HEK293 (cell line): ENCODE data around the gene IMP3.
"Not testable (repeated sequence)": the region's sequence is repeated elsewhere in the genome, so short reads cannot be mapped to it uniquely, and the experiment has no call there.

Source experiments
- CTCF ChIA-PET: fragments of 350-600 bp; formaldehyde crosslinking; extraction: SDS; loops from one replicate; lab custom pipeline; 2021; ENCODE audit warnings: antibody characterized with exemption; lab: Yijun Ruan, JAX
- POLR2A ChIA-PET: fragments of 300-600 bp; formaldehyde crosslinking; extraction: SDS; loops from one replicate; lab custom pipeline; 2020; ENCODE audit warnings: antibody characterized with exemption, inconsistent platforms; lab: Yijun Ruan, JAX
- H3K27ac ChIP-seq: fragments of 200-500 bp; sonication (Bioruptor generic); 2 replicates; pipeline ENCODE4 v1.5.1; 2014; ENCODE audit warnings: low read depth, low read length, control low read depth, inconsistent platforms; ENCODE audit errors: extremely low read depth
- H3K36me3 ChIP-seq, 2 experiments: fragments of 200-500 bp in 1 of 2; sonication (Bioruptor generic) in 1 of 2; 1 replicate in 1 of 2; 2 replicates in 1 of 2; pipeline ENCODE4 v1.5.1; 2014 to 2017; ENCODE audit warnings: inconsistent platforms in 2 of 2, low read length in 2 of 2; ENCODE audit not compliant: control insufficient read depth in 2 of 2, insufficient read depth in 1 of 2
- H3K4me1 ChIP-seq: fragments of 200-500 bp; sonication (Bioruptor generic); 2 replicates; pipeline ENCODE4 v1.5.1; 2014; ENCODE audit warnings: mild to moderate bottlenecking, low read length, inconsistent platforms; ENCODE audit not compliant: control insufficient read depth, insufficient read depth
- H3K4me3 ChIP-seq: 2 replicates; pipeline ENCODE4 v1.5.1; 2011; ENCODE audit warnings: low read depth, mild to moderate bottlenecking, control low read depth, low read length, moderate library complexity
- H3K9me3 ChIP-seq: fragments of 200-500 bp; sonication (Bioruptor generic); 2 replicates; pipeline ENCODE4 v1.5.1; 2014; ENCODE audit warnings: low read depth, low read length, inconsistent platforms; ENCODE audit not compliant: control insufficient read depth, insufficient read depth
- BCL11A ChIP-seq: fragments of 450-650 bp; formaldehyde crosslinking; IDR thresholded peaks from 2 replicates; pipeline ENCODE4 v1.5.1; 2016; ENCODE audit warnings: low read depth, missing biosample characterization, missing genetic modification characterization
- BCL6B ChIP-seq: fragments of 450-650 bp; formaldehyde crosslinking; IDR thresholded peaks from 2 replicates; pipeline ENCODE4 v1.5.1; 2017; ENCODE audit warnings: missing biosample characterization, missing genetic modification characterization
- EGR2 ChIP-seq: fragments of 450-650 bp; formaldehyde crosslinking; IDR thresholded peaks from 2 replicates; pipeline ENCODE4 v1.5.1; 2016; ENCODE audit warnings: low read depth, missing biosample characterization, missing genetic modification characterization
- HOXD13 ChIP-seq: sonication (generic); formaldehyde crosslinking; IDR thresholded peaks from 2 replicates; pipeline ENCODE4 v1.8.0; 2022; ENCODE audit warnings: missing genetic modification reagents, borderline replicate concordance
- PRDM4 ChIP-seq: fragments of 450-650 bp; formaldehyde crosslinking; IDR thresholded peaks from 2 replicates; pipeline ENCODE4 v1.5.1; 2017; ENCODE audit warnings: missing biosample characterization, missing genetic modification characterization
- ZBTB17 ChIP-seq: fragments of 450-650 bp; formaldehyde crosslinking; IDR thresholded peaks from 2 replicates; pipeline ENCODE4 v1.5.1; 2016; ENCODE audit warnings: missing biosample characterization, missing genetic modification characterization
- ZBTB6 ChIP-seq: fragments of 450-650 bp; formaldehyde crosslinking; IDR thresholded peaks from 2 replicates; pipeline ENCODE4 v1.5.1; 2017; ENCODE audit warnings: missing biosample characterization, missing genetic modification characterization
- ZFP69B ChIP-seq: fragments of 450-650 bp; formaldehyde crosslinking; IDR thresholded peaks from 2 replicates; pipeline ENCODE4 v1.5.1; 2016; ENCODE audit warnings: missing biosample characterization, missing genetic modification characterization
- ZIC2 ChIP-seq: fragments of 450-650 bp; formaldehyde crosslinking; IDR thresholded peaks from 2 replicates; pipeline ENCODE4 v1.5.1; 2016; ENCODE audit warnings: missing biosample characterization, missing genetic modification characterization
- ZNF133 ChIP-seq: fragments of 450-650 bp; formaldehyde crosslinking; IDR thresholded peaks from 2 replicates; pipeline ENCODE4 v1.5.1; 2016; ENCODE audit warnings: missing biosample characterization, missing genetic modification characterization
- ZNF157 ChIP-seq: fragments of 450-650 bp; formaldehyde crosslinking; IDR thresholded peaks from 2 replicates; pipeline ENCODE4 v1.5.1; 2016; ENCODE audit warnings: missing biosample characterization, missing genetic modification characterization
- ZNF2 ChIP-seq: fragments of 450-650 bp; formaldehyde crosslinking; IDR thresholded peaks from 2 replicates; pipeline ENCODE4 v1.5.1; 2016; ENCODE audit warnings: missing biosample characterization, missing genetic modification characterization
- ZNF214 ChIP-seq: fragments of 450-650 bp; formaldehyde crosslinking; IDR thresholded peaks from 2 replicates; pipeline ENCODE4 v1.5.1; 2017; ENCODE audit warnings: missing biosample characterization, mild to moderate bottlenecking, missing genetic modification characterization, borderline replicate concordance
- ZNF223 ChIP-seq: fragments of 450-650 bp; formaldehyde crosslinking; IDR thresholded peaks from 2 replicates; pipeline ENCODE4 v1.5.1; 2016; ENCODE audit warnings: missing biosample characterization, missing genetic modification characterization
- ZNF24 ChIP-seq: fragments of 450-650 bp; formaldehyde crosslinking; IDR thresholded peaks from 2 replicates; pipeline ENCODE4 v1.5.1; 2016; ENCODE audit warnings: missing biosample characterization, missing genetic modification characterization
- ZNF391 ChIP-seq: fragments of 450-650 bp; formaldehyde crosslinking; IDR thresholded peaks from 2 replicates; pipeline ENCODE4 v1.5.1; 2016; ENCODE audit warnings: low read depth, missing biosample characterization, missing genetic modification characterization, borderline replicate concordance
- ZNF423 ChIP-seq: fragments of 450-650 bp; formaldehyde crosslinking; IDR thresholded peaks from 2 replicates; pipeline ENCODE4 v1.5.1; 2016; ENCODE audit warnings: missing biosample characterization, missing genetic modification characterization
- ZNF544 ChIP-seq: fragments of 450-650 bp; formaldehyde crosslinking; IDR thresholded peaks from 2 replicates; pipeline ENCODE4 v1.5.0; 2017; ENCODE audit warnings: missing biosample characterization, missing genetic modification characterization
- ZNF549 ChIP-seq: fragments of 450-650 bp; IDR thresholded peaks from 2 replicates; pipeline ENCODE4 v1.5.1; 2018; ENCODE audit warnings: missing biosample characterization, missing genetic modification characterization, mild to moderate bottlenecking, inconsistent platforms, moderate library complexity
- ZNF600 ChIP-seq: fragments of 450-650 bp; formaldehyde crosslinking; IDR thresholded peaks from 2 replicates; pipeline ENCODE4 v1.5.1; 2016; ENCODE audit warnings: missing biosample characterization, missing genetic modification characterization
- ZNF629 ChIP-seq: fragments of 450-650 bp; formaldehyde crosslinking; IDR thresholded peaks from 2 replicates; pipeline ENCODE4 v1.5.1; 2017; ENCODE audit warnings: missing biosample characterization, missing genetic modification characterization
- ZNF768 ChIP-seq: fragments of 450-650 bp; formaldehyde crosslinking; IDR thresholded peaks from 2 replicates; pipeline ENCODE4 v1.5.1; 2018; ENCODE audit warnings: missing biosample characterization, mild to moderate bottlenecking, missing genetic modification characterization

Gene IMP3

GRCh38 chr15:75639709-75640482 is at the start of gene IMP3 (continued):
- TF ChIP-seq BCL6B (tag by site-specific recombination): no peak
- TF ChIP-seq ZNF391 (tag by site-specific recombination): 0 out of 2 replicates have a peak, but pooled peaks have one; percentile 66
- TF ChIP-seq ZNF214 (tag by site-specific recombination): no peak
- TF ChIP-seq ZNF133 (tag by site-specific recombination): no peak
- TF ChIP-seq EGR2 (tag by site-specific recombination): peak; percentile 88
- no peak for TF ChIP-seq PRDM4 (tag by site-specific recombination)
- TF ChIP-seq ZNF2 (tag by site-specific recombination): peak; percentile 83
- 0 out of 2 replicates have a peak, but pooled peaks have one; percentile 46 for TF ChIP-seq ZNF24 (tag by site-specific recombination)
- no peak for TF ChIP-seq ZNF223 (tag by site-specific recombination)
- no peak for TF ChIP-seq ZNF544 (tag by site-specific recombination)
- peak; percentile 100 for TF ChIP-seq ZNF600
- peak; percentile 35; the same call in 1 of the 2 replicates for TF ChIP-seq ZFP69B
- TF ChIP-seq ZNF423 (tag by site-specific recombination): no peak
- no peak for TF ChIP-seq ZNF768 (tag by site-specific recombination)
- TF ChIP-seq ZIC2: peak; percentile 34; the same call in 1 of the 2 replicates
- TF ChIP-seq, all 188 proteins: peak for 70

- H3K4me3 ChIP-seq, H3K36me3 ChIP-seq, H3K9me3 ChIP-seq, H3K4me1 ChIP-seq, POLR2A ChIA-PET, H3K27ac ChIP-seq: not testable (repeated sequence)
- CTCF ChIA-PET: interaction anchor here (0.7 to 4.5 kb wide), 2 partner anchors 104 to 112 kb away, joined by 3 to 20 read pairs; no protein-coding TSS in a partner anchor
Observed at GRCh38 chr15:75689429-75689828, 49.4 kb upstream of the IMP3 start.

GRCh38 chr15:75688831-75689230 is 48.8 kb upstream of the IMP3 start:
- ChIA-PET CTCF (interaction anchor here (1.8 to 4.5 kb wide), 2 partner anchors 33 to 112 kb away, joined by 3 to 20 read pairs; no protein-coding TSS in a partner anchor), POLR2A (no interaction called here)
- TF ChIP-seq HOXD13 (no peak), BCL11A (tag by site-specific recombination) (no peak), EGR2 (tag by site-specific recombination) (no peak), ZNF157 (tag by site-specific recombination) (no peak), ZNF629 (tag by site-specific recombination) (no peak), ZNF549 (tag by site-specific recombination) (no peak), ZBTB17 (tag by site-specific recombination) (no peak), ZBTB6 (tag by site-specific recombination) (no peak)
- Histone ChIP-seq H3K9me3 (no peaks in the 10 kb centered on the region), H3K36me3 (peaks cover 0 to 5% of the 10 kb centered on the region in 2 experiments; a peak in 1 of 3 replicates), H3K4me1 (no peaks in the 10 kb centered on the region), H3K4me3 (no peak overlapping the region), H3K27ac (no peak overlapping the region)
